ENCODE measurements around the gene EGFL7.
"Not testable (repeated sequence)": the region's sequence is repeated elsewhere in the genome, so short reads cannot be mapped to it uniquely, and the experiment has no call there.

The EGFL7 gene

GRCh38 chr9:136629001-136629878 is 33.5 kb upstream of the EGFL7 start:
- no peak overlapping the region for H3K4me3 ChIP-seq (ENCODE audit: control insufficient read depth, low read depth, low read length)
- TF ChIP-seq CTCF (IDR thresholded peaks at IDR 0.05; ENCODE audit: control insufficient read depth, insufficient read depth, low read depth, low read length, missing control alignments), result no peak
- no peak for DNase-seq (ENCODE audit: low read depth)

GRCh38 chr9:136629879-136630661 is 32.6 kb upstream of the EGFL7 start:
- no peak for DNase-seq (ENCODE audit: low read depth)
- peak; percentile 68 for TF ChIP-seq CTCF (IDR thresholded peaks at IDR 0.05; ENCODE audit: control insufficient read depth, insufficient read depth, low read depth, low read length, missing control alignments)
- no peak overlapping the region for H3K4me3 ChIP-seq (ENCODE audit: control insufficient read depth, low read depth, low read length)

GRCh38 chr9:136630662-136630992 is 32.1 kb upstream of the EGFL7 start:
- TF ChIP-seq CTCF (IDR thresholded peaks at IDR 0.05; ENCODE audit: control insufficient read depth, insufficient read depth, low read depth, low read length, missing control alignments), result no peak
- no peak for DNase-seq (ENCODE audit: low read depth)

GRCh38 chr9:136631038-136632000 is 31.4 kb upstream of the EGFL7 start:
- no peak overlapping the region for H3K4me3 ChIP-seq (ENCODE audit: control insufficient read depth, low read depth, low read length)
- peak; percentile 46 for DNase-seq (ENCODE audit: low read depth)
- peak; percentile 95 for TF ChIP-seq CTCF (IDR thresholded peaks at IDR 0.05; ENCODE audit: control insufficient read depth, insufficient read depth, low read depth, low read length, missing control alignments)

More at GRCh38 chr9:136630662-136630992, 32.1 kb upstream of the EGFL7 start:
- H3K4me3 ChIP-seq (ENCODE audit: control insufficient read depth, low read depth, low read length), result no peak overlapping the region

- not testable (repeated sequence) for H3K4me3 ChIP-seq (ENCODE audit: control insufficient read depth, low read depth, low read length); DNase-seq (ENCODE audit: low read depth)
These were observed 30.6 kb upstream of the EGFL7 start for GRCh38 chr9:136632072-136632471.

- H3K4me3 ChIP-seq (ENCODE audit: control insufficient read depth, low read depth, low read length); DNase-seq (ENCODE audit: low read depth): not testable (repeated sequence)
These were observed 30.1 kb upstream of the EGFL7 start for GRCh38 chr9:136632491-136633106.

- TF ChIP-seq CTCF (IDR thresholded peaks at IDR 0.05; ENCODE audit: control insufficient read depth, insufficient read depth, low read depth, low read length, missing control alignments), result no peak
- no peak for DNase-seq (ENCODE audit: low read depth)
- H3K4me3 ChIP-seq (ENCODE audit: control insufficient read depth, low read depth, low read length), result no peak overlapping the region
These were observed 27.8 kb upstream of the EGFL7 start for GRCh38 chr9:136634904-136635303.

Measured in AG09309 (cell line).